GM18909 (cell line): Measurements from ENCODE around the gene KCTD18.

Experiments
- ATAC-seq: cut with Tn5 transposase; IDR thresholded peaks from one replicate; pipeline ENCODE4 v1.9.1; 2021; ENCODE audit warnings: mild to moderate bottlenecking; ENCODE audit not compliant: unreplicated experiment, poor library complexity

Gene KCTD18

GRCh38 chr2:200509612-200510433 is at the start of gene KCTD18:
Gene KCTD18, minus strand, starts transcription at chr2:200510068. Its CDS starts 3,052 bp downstream, at chr2:200507016.
- peak; percentile 98 for ATAC-seq

DNA sequence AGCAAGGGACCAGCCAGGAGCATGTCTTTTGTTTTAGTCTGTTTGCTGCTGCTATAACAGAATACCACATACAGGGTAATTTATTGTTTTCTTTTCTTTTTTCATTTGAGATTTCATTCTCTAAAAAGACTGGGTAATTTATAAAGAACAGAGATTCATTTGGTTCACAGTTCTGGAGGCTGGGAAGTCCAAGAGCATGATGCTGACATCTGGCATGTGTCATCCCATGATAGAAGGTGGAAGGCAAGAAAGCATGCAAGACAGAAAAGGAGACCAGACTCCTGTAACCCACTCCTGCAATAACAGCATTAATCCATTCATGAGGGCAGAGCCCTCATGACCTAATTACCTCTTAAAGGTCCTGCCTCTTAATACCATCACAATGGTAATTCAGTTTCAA is 30.9 kb upstream of the KCTD18 start:
- no peak for ATAC-seq

GRCh38 chr2:200538139-200538538 is 28.3 kb upstream of the KCTD18 start:
- no peak for ATAC-seq

DNA sequence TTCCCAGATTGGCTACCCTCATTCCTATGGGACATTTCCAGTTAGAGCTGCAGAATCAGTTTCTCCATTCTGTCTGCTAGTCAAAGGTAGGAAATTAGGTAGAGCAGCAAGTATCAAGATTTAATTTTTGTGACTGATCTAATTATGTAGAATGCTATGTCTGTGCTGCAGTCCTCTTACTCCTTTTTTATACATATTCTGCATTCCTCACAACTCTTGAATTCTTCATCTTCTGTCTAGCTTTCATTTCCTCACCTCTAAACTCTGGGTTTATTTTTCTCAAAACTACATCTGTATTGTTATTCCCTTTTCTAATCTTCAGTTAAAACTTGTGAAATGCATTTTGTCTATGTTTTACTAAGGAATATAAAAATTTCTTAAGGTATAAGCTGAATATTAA is 24.7 kb upstream of the KCTD18 start:
- ATAC-seq: no peak

DNA sequence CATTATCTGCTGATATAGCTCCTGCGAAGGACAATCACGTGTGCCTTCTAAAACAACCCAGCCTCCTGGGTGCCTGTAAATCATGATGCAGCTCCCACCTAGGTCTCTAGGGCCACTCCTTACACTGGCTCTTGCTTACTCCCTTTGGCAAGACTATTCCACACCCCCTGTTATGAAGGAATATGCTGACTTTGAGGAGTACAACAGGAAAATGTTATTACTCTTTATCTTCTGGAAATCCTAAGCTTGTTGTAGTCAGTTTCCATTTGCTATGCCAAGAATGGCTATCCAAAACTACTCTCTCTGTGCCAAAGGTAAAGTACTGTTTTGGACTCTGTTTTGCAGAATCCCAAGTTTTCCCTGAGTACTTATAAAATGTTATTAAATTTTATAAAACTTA is 23.9 kb upstream of the KCTD18 start:
- ATAC-seq: no peak

DNA sequence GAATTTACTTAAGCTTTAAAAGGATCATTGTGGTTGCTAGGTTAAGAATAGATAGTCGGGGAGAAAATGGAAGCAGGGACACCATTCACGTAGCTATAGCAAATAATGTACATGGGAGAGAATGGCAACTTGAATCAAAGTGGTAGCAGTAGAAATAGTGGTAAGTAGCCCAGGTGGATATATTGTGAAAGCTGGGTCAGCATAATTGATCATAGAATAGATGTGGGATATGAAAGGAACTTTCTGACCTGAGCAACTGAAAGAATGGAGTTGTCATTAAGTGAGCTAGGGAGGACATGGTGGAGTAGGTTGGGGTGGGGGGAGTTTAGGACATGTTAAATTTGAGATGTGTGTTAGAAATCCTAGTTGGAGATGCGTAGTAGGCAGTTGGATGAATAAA is 18.4 kb upstream of the KCTD18 start:
- no peak for ATAC-seq

GRCh38 chr2:200525882-200526651 is 16.2 kb upstream of the KCTD18 start, which contains the start of gene SGO2:
Gene SGO2, plus strand, starts transcription at chr2:200526207. Its CDS starts 6,769 bp downstream, at chr2:200532976.
- peak; percentile 100 for ATAC-seq

- no peak for ATAC-seq
Measured at GRCh38 chr2:200525551-200525881, 15.6 kb upstream of the KCTD18 start.

GRCh38 chr2:200525066-200525465 is 15.2 kb upstream of the KCTD18 start:
- ATAC-seq: no peak

DNA sequence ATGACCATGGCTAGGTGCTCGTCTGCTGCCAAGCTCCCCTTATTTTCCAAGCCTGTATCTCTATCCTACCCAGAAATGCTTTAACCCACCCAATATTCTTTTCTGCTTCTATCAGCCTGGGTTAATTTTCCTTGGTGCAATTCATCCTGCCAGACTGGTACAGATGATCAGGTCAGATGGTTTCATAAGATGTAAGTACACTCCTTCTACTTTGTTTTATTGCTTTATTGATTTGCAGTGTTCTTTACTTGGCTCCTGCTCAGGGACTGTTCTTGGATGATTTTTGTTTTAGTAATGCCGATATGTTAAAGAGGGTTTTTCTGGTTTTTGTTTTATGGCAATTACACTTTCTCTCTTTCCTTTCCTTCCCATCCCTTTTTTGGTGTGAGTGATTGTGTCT is 13.7 kb upstream of the KCTD18 start:
- no peak for ATAC-seq

DNA sequence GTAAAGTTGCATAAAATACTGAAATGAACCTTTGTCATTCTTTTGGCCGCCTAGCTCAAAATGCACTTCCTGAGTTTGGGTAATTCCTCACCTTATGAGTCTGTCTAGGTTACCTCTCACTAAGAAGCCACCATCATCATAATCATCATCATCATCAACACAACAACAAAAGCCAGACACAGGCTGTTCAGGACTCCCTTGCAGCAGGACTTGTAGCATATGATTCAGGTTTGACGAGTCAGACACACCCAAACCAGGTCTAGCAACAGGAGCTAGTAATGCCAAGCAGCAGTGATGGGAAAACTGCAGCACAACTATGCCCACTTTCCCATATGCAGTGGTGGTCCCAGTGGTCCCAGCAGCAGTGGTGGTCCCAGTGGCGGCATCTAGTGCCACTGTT is 13.3 kb upstream of the KCTD18 start:
- ATAC-seq: no peak

GRCh38 chr2:200515155-200515554 is 5.3 kb upstream of the KCTD18 start:
- ATAC-seq: no peak

DNA sequence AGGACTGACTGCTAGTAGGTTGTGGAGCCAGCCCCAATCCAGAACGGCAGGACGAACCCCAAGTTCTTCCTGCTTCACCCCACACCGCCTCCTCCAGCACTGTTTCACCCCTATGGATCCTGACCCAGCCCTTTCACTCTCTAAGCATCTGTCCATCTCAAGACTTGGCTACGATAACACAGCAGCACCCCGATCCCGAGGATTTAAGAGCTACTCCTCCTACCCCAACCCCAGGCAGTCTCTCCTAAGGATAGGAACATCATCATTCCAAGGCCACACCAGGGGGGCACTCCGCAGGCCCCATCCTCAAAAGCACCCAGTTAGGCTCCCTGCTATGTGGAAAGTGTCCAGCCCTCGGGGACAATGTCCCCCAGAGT is 645 bp downstream of the KCTD18 start:
- ATAC-seq: no peak

DNA sequence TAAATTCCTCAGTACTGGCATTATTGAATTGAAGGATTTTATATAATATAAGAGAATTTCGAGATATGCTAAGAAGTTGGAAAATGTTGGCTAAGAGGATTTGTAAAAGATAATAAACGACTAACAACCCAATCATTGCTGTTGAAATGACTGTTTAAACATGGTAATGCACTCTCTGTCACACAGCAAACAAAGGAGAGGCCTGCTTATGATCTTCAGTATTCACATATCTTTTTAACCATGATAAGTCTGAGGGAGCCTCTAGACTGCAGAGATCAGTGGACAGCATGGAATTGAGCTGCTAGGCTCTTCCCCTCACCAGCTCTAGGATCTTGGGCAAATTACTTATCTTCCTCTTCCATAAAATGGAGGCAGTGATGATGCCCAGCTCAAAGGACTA is 2.7 kb downstream of the KCTD18 start:
- no peak for ATAC-seq

- ATAC-seq: no peak
Measured at GRCh38 chr2:200506679-200507078, 3.2 kb downstream of the KCTD18 start.

- ATAC-seq: no peak
Measured at GRCh38 chr2:200502196-200502595, 7.7 kb downstream of the KCTD18 start.

DNA sequence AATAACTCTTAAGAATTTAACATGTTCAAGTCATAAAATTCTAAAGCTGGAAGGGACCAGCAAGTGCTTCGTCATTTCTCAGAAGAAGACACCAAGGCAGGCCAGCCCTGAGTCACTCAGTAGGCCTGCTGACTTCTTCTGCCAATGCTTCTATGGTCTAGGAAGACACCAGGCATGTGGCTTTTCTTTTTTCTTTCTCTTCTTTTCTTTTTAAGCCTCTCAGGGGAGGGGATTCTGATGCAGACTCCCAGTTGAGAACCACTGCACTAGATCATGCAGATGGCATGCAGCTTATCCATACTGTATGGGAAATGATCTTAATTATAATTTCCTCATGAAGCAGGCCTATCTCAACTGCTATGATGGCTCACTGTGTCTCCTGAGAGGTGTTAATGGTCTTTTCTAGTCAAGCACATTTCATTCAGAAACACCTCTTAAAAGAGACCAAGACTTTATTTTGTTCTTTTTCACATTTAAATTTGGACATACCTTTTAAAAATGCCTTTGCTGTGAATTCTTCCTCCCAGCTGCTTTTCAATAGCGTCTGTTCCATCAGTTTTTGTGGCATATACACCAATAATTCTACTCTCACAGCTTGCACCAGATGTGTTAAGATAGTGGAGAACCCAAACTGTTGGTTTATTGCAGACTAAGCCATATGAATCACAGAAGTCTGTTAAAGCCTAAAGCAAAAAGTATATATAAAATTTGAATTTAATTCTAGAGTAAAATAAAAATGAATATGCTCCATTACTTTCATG is 11.3 kb downstream of the KCTD18 start:
- ATAC-seq: no peak

DNA sequence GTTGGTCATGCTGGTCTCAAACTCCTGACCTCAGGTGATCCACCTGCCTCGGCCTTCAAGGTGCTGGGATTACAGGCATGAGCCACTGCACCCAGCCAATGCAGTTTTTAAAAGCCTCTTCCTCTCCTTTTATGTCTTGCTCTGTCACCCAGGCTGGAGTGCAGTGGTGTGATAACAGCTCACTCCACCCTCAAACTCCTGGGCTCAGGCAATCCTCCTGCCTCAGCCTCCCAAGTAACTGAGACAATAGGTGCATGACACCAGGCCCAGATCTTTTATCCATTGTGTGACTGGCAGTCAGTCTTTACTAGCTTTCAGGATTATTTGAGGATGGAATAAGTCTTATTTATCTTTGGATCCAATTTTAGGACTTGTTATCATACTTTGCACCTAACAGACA is 13.2 kb downstream of the KCTD18 start:
- ATAC-seq: no peak

DNA sequence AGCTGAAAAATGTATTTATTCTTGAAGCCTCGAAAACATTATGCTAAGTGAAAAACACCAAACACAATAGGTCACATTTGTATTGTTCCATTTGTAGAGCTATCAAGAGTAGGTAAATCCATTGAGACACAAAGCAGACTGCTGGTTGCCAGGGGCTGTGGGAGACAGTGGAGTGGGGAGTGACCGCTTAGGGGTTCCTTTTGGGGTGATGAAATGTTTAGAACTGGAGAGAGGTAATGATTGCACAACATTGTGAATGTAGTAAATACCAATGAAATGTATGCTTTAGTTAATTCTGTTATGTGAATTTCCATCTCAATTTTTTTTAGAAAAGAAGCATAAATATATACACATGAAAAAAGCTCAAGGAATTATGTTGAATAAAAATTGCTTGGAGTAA is 15.8 kb downstream of the KCTD18 start:
- ATAC-seq: no peak

DNA sequence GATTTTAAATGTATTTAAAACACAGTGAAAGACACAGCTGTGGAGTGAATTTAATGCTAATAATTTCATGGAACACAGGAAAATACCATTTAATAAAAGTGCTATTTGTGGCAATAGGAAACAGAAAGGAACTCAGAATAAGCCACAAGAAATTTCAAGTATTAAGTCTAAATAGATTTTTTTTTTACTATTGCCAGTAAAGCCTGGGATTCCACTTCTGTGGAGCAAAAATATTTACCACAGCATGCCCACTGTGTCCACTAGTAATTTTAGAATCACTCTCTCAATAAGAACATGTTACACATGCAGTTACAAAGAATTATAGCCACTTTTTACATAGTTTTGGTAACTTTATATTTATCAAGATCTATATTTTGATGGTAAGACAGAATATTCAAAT is 17.2 kb downstream of the KCTD18 start:
- ATAC-seq: no peak

- no peak for ATAC-seq
Measured at GRCh38 chr2:200490001-200490400, 19.9 kb downstream of the KCTD18 start.
